Testis (tissue), 3 donors: ENCODE results near the gene DALRD3. TPM values are rescaled to one million over a fixed set of nuclear protein-coding genes. Genes with fewer than 3 reads are reported as not detected.

ENCODE experiments used
- DNase-seq: peaks from one replicate; pipeline ENCODE4 v3.0.0-alpha.2; 2019
- H3K27ac ChIP-seq, 2 donors: fragments of 200-600 bp; sonication (generic); one replicate each; pipeline ENCODE4 v1.5.1; 2019
- H3K27me3 ChIP-seq: fragments of 200-600 bp; sonication (generic); one replicate; pipeline ENCODE4 v1.5.1; 2019
- H3K36me3 ChIP-seq: fragments of 200-600 bp; sonication (generic); one replicate; pipeline ENCODE4 v1.5.1; 2017; ENCODE audit warnings: low read depth; ENCODE audit errors: missing control alignments
- H3K4me1 ChIP-seq: fragments of 200-600 bp; sonication (generic); one replicate; pipeline ENCODE4 v1.5.1; 2019
- H3K4me3 ChIP-seq, 2 donors: fragments of 200-600 bp; sonication (generic); one replicate each; pipeline ENCODE4 v1.5.1; 2017 to 2019
- H3K9me3 ChIP-seq: fragments of 200-600 bp; sonication (generic); one replicate; pipeline ENCODE4 v1.5.1; 2017
- POLR2A ChIP-seq: fragments of 450-650 bp; IDR thresholded peaks from one replicate; pipeline ENCODE4 v1.6.1; 2017; ENCODE audit warnings: antibody characterized with exemption, mild to moderate bottlenecking, moderate library complexity
- WGBS, 2 donors: methylation state at CpG; one replicate each; pipeline ENCODE4 v1.1.5; 2018; 5-methylcytosine and 5-hydroxymethylcytosine counted together
- intact Hi-C: fragments of 100-400 bp; cut with DNase I; formaldehyde crosslinking; loops from one replicate; pipeline ENCODE4 v1.15.1; 2023; ENCODE audit warnings: low total_unique reads
- polyA plus RNA-seq: library from polyadenylated mRNA; stranded (reverse); fragments of 350-450 nt; fragmentation: Illumina TruSeq; extraction: RNeasy Lipid Tissue Mini Kit (QIAGEN cat#74804); gene quantifications from one replicate; pipeline ENCODE4 v1.2.3, GENCODE V29; 2014; ENCODE audit warnings: low read depth, low replicate concordance; ENCODE audit not compliant: insufficient read depth
- total RNA-seq, 2 donors: library from RNA; depleted of rRNA; stranded (reverse); fragments of >200 nt; gene quantifications; one replicate each; pipeline ENCODE4 v1.2.3, GENCODE V29; 2016
- TF ChIP-seq, protein P1 (sequence below), 3 experiments: fragments of 450-650 bp in 2 of 3; fragments of 200-600 bp in 1 of 3; sonication (generic) in 1 of 3; IDR thresholded peaks; one replicate each; pipeline ENCODE4 v1.5.1; 2016 to 2019; ENCODE audit warnings: antibody characterized with exemption in 3 of 3, mild to moderate bottlenecking in 2 of 3, moderate library complexity in 1 of 3

Gene DALRD3
- total and polyA plus RNA-seq, 3 donors from 2014 or later: 92.0 to 121 (median 106) TPM

DNA sequence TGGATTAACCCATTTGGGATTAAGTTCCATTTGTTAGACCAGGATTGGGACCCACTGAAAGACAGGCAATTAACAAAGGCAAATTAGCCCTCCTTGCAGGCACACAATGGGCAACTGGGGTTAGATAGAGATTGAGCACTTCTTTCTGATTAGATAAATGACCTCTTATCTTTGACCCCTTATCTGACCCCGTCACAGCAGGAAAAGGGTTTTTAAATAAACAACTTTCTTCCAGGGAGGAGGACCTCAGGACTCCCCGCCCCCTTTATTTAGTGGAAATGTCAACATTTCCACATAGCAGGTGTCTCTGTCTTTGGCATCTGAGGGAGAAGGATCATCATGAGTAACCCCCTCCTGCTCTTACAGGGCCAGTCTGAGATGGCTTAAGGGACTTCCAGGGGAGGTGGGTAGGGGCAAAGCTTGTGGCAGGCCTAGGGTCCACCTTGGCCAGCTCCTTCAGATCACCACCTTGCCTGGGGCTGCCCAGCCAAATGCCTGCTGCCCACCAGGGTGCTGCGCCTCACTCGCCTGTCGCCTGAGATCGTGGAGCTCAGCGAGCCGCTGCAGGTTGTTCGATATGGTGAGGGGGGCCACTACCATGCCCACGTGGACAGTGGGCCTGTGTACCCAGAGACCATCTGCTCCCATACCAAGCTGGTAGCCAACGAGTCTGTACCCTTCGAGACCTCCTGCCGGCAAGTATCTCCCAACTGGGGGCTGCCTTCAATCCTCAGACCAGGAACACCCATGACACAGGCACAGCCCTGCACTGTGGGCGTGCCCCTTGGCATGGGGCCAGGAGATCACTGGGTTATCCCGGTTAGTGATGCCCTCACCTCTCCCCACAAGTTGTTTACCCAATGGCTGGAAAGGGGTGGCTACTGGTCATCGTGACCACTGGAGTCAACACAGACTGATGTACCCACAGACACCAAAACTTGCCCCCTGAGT, 13.8 kb downstream of the DALRD3 start:
- no peak for TF ChIP-seq POLR2A
- TF ChIP-seq, protein P1, sequence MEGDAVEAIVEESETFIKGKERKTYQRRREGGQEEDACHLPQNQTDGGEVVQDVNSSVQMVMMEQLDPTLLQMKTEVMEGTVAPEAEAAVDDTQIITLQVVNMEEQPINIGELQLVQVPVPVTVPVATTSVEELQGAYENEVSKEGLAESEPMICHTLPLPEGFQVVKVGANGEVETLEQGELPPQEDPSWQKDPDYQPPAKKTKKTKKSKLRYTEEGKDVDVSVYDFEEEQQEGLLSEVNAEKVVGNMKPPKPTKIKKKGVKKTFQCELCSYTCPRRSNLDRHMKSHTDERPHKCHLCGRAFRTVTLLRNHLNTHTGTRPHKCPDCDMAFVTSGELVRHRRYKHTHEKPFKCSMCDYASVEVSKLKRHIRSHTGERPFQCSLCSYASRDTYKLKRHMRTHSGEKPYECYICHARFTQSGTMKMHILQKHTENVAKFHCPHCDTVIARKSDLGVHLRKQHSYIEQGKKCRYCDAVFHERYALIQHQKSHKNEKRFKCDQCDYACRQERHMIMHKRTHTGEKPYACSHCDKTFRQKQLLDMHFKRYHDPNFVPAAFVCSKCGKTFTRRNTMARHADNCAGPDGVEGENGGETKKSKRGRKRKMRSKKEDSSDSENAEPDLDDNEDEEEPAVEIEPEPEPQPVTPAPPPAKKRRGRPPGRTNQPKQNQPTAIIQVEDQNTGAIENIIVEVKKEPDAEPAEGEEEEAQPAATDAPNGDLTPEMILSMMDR (IDR thresholded peaks at IDR 0.05): no peak
- DNase-seq: no peak

GRCh38 chr3:49001155-49001554, 17.2 kb downstream of the DALRD3 start:
- H3K36me3 ChIP-seq: no peaks in the 10 kb centered on the region
- H3K27me3 ChIP-seq: no peaks in the 10 kb centered on the region
- no peak for DNase-seq
- intact Hi-C loops: no loop called here
- H3K4me1 ChIP-seq: peaks cover 2% of the 10 kb centered on the region
- H3K4me3 ChIP-seq: no peak overlapping the region
- TF ChIP-seq, protein P1 (IDR thresholded peaks at IDR 0.05): no peak
- TF ChIP-seq POLR2A: no peak
- no peak overlapping the region for H3K27ac ChIP-seq
- no peaks in the 10 kb centered on the region for H3K9me3 ChIP-seq
- 90 to 92% methylated on average over 2 to 6 of the region's 6 CpGs for WGBS, 2 donors

More for the DNA sequence above, 13.8 kb downstream of the DALRD3 start:
- intact Hi-C loops: no loop called here
- no peak overlapping the region for H3K27ac ChIP-seq
- H3K27me3 ChIP-seq: no peaks in the 10 kb centered on the region
- no peak overlapping the region for H3K4me3 ChIP-seq
- peaks cover 17% of the 10 kb centered on the region for H3K4me1 ChIP-seq
- 90 to 94% methylated on average over 16 of the region's 16 CpGs for WGBS, 2 donors
- no peaks in the 10 kb centered on the region for H3K9me3 ChIP-seq
- H3K36me3 ChIP-seq: no peaks in the 10 kb centered on the region

DNA sequence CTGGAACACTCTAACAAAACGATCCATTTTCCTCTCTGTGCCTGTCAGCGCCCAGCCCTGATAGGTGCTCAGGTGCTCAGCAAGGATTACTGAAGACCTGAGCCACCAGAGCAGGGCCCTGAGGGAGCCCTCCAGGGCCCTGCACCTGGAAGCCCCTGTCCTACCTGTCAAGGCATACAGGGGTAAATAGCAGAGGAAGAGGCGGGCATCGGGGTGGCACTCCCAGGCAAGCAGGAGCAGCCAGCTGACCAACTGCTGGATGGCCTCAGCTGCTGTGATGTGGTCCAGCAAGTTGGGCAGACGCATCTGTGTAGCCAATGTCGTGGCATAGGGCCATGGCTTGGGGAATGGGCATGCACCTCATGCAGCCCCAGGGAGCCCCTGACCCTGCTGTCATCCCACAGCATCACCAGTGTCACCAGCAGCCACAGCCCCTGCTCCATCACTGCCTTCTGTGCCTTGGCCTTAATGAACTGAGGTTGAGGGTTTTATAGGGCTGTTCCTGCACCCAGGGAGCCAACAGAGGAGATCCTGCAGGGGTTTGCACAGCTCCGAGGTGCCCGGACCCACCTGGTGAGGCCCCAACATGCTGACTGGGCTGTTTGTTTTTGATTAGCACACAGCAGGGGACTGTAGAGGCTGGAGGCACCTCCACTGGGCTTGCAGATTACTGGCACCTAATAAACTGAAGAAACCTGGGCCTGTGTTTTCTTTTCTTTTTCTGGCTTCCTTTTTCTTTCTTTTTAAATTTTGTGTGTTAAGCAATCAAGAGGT, 19.1 kb downstream of the DALRD3 start:
- H3K36me3 ChIP-seq: no peaks in the 10 kb centered on the region
- H3K27me3 ChIP-seq: no peaks in the 10 kb centered on the region
- WGBS, 2 donors: 86 to 93% methylated on average over 8 of the region's 8 CpGs
- TF ChIP-seq, protein P1 (IDR thresholded peaks at IDR 0.05): no peak
- TF ChIP-seq POLR2A: no peak
- H3K4me1 ChIP-seq: no peaks in the 10 kb centered on the region
- DNase-seq: no peak
- intact Hi-C loops: no loop called here
- H3K27ac ChIP-seq: no peak overlapping the region
- no peaks in the 10 kb centered on the region for H3K9me3 ChIP-seq
- H3K4me3 ChIP-seq: no peak overlapping the region

GRCh38 chr3:48997714-48998637, 20.4 kb downstream of the DALRD3 start:
- no peak for TF ChIP-seq POLR2A
- TF ChIP-seq, protein P1 (IDR thresholded peaks at IDR 0.05): no peak
- Histone ChIP-seq H3K27me3 (no peaks in the 10 kb centered on the region), H3K36me3 (no peaks in the 10 kb centered on the region), H3K27ac (no peak overlapping the region), H3K4me1 (no peaks in the 10 kb centered on the region), H3K9me3 (no peaks in the 10 kb centered on the region), H3K4me3 (no peak overlapping the region)
- intact Hi-C loops: no loop called here
- WGBS, 2 donors: 83 to 84% methylated on average over 20 of the region's 20 CpGs
- DNase-seq: no peak
